Measurements from ENCODE around the gene LTBR.

DNA sequence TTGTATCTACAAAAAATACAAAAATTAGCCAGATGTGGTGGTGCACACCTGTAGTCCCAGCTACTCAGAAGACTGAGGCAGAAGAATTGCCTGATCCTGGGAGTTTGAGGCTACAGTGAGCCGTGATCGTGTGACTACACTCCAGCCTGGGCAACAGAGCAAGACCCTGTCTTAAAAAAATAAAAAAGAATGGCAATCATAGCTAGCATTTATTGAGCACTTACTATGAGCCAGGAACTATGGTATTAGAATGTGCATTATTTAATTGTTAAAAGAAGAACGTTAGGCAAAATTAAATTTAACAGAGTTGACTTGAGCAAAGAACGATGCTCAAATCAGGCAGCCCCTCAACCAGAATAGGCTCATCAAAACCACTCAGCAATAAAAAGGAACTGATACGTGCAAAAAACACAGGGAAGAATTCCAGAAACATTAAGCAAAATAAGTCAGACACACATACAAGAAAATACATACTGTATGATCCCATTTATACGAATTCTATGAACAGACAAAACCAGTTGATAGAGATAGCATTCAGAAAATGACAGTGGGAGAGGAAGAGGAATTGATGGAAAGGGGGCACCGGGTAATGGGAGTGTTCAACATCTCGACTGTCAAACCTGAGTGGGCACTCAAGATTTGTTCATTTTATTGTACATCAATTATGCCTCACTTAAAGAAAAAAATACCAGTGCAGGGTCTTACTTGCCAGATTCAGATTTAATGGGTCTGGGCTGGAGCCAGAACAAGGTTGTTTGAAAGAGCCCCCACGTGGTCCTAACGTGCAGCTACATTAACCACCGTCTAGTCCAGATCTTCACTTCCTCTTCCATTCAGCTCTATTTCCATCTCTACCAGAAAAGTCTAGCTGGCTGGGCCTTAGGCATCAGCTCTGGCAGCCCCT, 16.6 kb upstream of the LTBR start:
- TF ChIP-seq POLR2A (IDR thresholded peaks at IDR 0.05; ENCODE audit: low read depth, low read length) (no peak), TAF1 (IDR thresholded peaks at IDR 0.05; ENCODE audit: borderline replicate concordance, low read depth, low read length) (no peak), POLR2AphosphoS5 (IDR thresholded peaks at IDR 0.05; ENCODE audit: low read depth, low read length) (no peak)

All from GM12892 (cell line).